ENCODE measurements around the gene JADE1. TPM values are rescaled to one million over a fixed set of nuclear protein-coding genes. Genes with fewer than 3 reads are reported as not detected.

JADE1 gene
- total and polyA plus RNA-seq, 3 donors from 2014 or later = 19.1 to 32.2 (median 28.9) TPM

DNA sequence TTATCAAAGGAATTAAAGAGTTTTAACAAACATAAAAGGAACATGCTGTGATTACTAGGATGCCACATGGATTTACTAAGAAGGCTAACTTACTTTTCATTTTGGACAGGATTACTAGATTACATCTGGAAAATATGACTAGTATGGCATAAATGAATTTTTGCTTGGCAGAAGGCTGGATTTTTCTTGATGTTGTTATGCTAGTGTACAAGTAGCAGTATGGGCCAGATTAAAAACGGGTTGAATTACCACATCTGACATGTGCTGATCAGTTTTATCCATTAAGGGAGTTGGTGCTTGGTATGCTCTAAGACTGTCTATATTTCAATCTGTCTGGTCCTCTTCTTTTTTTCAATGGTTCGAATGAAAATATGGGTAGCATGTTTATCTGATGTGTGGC, 70.5 kb downstream of the JADE1 start:
- Histone ChIP-seq H3K27ac (no peak overlapping the region), H3K4me3 (no peak overlapping the region), H3K9me3 (no peaks in the 10 kb centered on the region), H3K36me3 (ENCODE audit: low read depth, missing control alignments) (no peaks in the 10 kb centered on the region), H3K4me1 (no peaks in the 10 kb centered on the region), H3K27me3 (no peaks in the 10 kb centered on the region)
- intact Hi-C loops (cut with DNase I; ENCODE audit: low total_unique reads) = no loop called here
- no peak for DNase-seq
- TF ChIP-seq, protein P1, sequence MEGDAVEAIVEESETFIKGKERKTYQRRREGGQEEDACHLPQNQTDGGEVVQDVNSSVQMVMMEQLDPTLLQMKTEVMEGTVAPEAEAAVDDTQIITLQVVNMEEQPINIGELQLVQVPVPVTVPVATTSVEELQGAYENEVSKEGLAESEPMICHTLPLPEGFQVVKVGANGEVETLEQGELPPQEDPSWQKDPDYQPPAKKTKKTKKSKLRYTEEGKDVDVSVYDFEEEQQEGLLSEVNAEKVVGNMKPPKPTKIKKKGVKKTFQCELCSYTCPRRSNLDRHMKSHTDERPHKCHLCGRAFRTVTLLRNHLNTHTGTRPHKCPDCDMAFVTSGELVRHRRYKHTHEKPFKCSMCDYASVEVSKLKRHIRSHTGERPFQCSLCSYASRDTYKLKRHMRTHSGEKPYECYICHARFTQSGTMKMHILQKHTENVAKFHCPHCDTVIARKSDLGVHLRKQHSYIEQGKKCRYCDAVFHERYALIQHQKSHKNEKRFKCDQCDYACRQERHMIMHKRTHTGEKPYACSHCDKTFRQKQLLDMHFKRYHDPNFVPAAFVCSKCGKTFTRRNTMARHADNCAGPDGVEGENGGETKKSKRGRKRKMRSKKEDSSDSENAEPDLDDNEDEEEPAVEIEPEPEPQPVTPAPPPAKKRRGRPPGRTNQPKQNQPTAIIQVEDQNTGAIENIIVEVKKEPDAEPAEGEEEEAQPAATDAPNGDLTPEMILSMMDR (IDR thresholded peaks at IDR 0.05) = no peak
- no peak for TF ChIP-seq POLR2A (IDR thresholded peaks at IDR 0.05)
- WGBS, 2 donors = 73 to 80% methylated on average over 2 of the region's 2 CpGs

DNA sequence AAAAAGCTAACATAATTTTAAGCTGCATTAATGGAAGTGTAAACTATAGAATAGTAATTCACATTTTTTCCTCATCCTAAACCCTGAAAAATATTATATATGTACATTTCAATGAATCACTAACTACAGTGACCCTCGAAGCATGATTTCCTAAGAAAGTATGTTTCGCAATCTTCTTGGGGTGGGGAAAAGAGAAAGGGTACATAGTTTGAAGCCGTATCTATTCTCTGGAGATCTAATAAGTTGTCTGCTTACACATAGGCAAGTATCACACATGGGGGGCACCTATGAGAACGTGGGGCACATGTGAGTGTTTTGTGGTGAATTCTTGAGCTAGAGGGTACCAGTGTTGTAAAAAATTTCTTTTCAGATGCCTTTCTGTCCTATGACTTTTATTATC, 71.2 kb downstream of the JADE1 start:
- DNase-seq = no peak
- no peak overlapping the region for H3K4me3 ChIP-seq
- no peaks in the 10 kb centered on the region for H3K4me1 ChIP-seq
- H3K9me3 ChIP-seq = no peaks in the 10 kb centered on the region
- no peaks in the 10 kb centered on the region for H3K36me3 ChIP-seq (ENCODE audit: low read depth, missing control alignments)
- TF ChIP-seq, protein P1 (IDR thresholded peaks at IDR 0.05) = no peak
- TF ChIP-seq POLR2A (IDR thresholded peaks at IDR 0.05) = no peak
- intact Hi-C loops (cut with DNase I; ENCODE audit: low total_unique reads) = no loop called here
- H3K27me3 ChIP-seq = no peaks in the 10 kb centered on the region
- H3K27ac ChIP-seq = no peak overlapping the region
- WGBS, 2 donors = 93 to 94% methylated on average over 4 of the region's 4 CpGs

DNA sequence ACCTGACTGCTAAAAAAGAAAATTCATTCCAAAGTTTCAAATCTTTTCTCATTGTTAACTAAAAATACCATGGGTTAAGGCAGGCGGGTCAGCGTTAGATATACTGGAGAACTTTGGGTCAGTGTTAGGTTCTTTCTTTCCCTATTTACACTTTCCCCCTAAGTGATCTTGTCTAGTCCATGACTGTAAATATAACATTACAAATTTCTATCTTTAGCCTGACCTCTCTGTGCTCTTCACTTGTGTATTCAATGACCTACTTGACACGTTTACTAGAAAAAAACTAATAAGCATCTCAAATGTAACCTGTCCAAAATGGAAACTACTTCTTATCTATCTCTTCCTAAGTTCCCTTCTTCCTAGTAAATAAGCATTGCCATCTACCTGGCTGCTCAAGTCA, 95.3 kb downstream of the JADE1 start:
- Histone ChIP-seq H3K4me1 (no peaks in the 10 kb centered on the region), H3K27ac (no peak overlapping the region), H3K9me3 (no peaks in the 10 kb centered on the region), H3K4me3 (no peak overlapping the region), H3K27me3 (no peaks in the 10 kb centered on the region), H3K36me3 (ENCODE audit: low read depth, missing control alignments) (no peaks in the 10 kb centered on the region)
- WGBS, 2 donors = 88 to 89% methylated on average over 3 of the region's 3 CpGs
- DNase-seq = no peak
- no peak for TF ChIP-seq POLR2A (IDR thresholded peaks at IDR 0.05)
- TF ChIP-seq, protein P1 (IDR thresholded peaks at IDR 0.05) = no peak
- intact Hi-C loops (cut with DNase I; ENCODE audit: low total_unique reads) = no loop called here

DNA sequence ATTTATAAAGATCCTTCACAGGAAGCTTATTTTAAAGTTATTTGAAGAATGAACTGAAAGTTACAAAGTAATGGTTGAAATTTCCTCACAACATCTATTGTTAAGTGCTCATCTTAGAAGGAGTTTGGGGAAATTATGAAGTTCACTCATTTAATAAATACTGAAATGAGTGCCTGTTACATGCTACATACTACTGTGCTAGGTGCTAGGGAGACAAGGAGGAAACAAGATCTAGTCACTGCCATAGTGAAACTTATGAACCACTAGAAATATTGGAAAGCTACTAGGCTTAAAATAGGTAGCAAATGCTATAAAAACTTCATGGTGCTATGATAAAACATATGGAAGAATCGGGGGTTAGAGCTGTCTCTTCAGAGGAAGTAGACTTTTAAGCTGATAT, 97.1 kb downstream of the JADE1 start:
- 86 to 88% methylated on average over 1 of the region's 1 CpG for WGBS, 2 donors
- Histone ChIP-seq H3K27me3 (no peaks in the 10 kb centered on the region), H3K27ac (no peak overlapping the region), H3K4me3 (no peak overlapping the region), H3K4me1 (no peaks in the 10 kb centered on the region), H3K9me3 (no peaks in the 10 kb centered on the region), H3K36me3 (ENCODE audit: low read depth, missing control alignments) (no peaks in the 10 kb centered on the region)
- intact Hi-C loops (cut with DNase I; ENCODE audit: low total_unique reads) = no loop called here
- no peak for TF ChIP-seq POLR2A (IDR thresholded peaks at IDR 0.05)
- TF ChIP-seq, protein P1 (IDR thresholded peaks at IDR 0.05) = no peak
- no peak for DNase-seq

DNA sequence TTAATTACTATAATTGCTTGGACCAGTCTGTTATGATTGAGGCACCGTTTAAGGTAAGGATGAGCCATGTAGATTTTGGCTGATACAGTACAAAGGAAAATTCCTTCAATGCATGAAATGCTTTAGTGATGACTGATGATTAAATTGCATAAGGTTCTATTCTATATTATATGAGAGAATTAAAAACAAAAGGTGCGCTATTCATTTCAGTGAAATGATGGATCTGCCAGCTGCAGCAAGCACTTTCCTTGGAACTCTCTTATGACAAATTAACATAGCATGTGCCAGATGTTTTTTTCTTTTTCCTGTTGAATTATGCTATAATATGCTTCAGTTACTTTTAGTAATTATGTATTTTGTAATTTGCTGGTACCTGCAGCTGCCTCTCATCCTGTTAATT, 98.5 kb downstream of the JADE1 start:
- Histone ChIP-seq H3K4me3 (no peak overlapping the region), H3K27me3 (no peaks in the 10 kb centered on the region), H3K27ac (no peak overlapping the region), H3K9me3 (no peaks in the 10 kb centered on the region), H3K36me3 (ENCODE audit: low read depth, missing control alignments) (no peaks in the 10 kb centered on the region), H3K4me1 (no peaks in the 10 kb centered on the region)
- DNase-seq = no peak
- intact Hi-C loops (cut with DNase I; ENCODE audit: low total_unique reads) = no loop called here
- WGBS, 2 donors = 91 to 97% methylated on average over 2 of the region's 2 CpGs
- TF ChIP-seq, protein P1 (IDR thresholded peaks at IDR 0.05) = no peak
- no peak for TF ChIP-seq POLR2A (IDR thresholded peaks at IDR 0.05)

All from testis (tissue), 3 donors.